NB4 (cell line): ENCODE measurements around the gene DDX54.

ENCODE experiments used
- DNase-seq: peaks from one replicate; pipeline ENCODE4 v3.0.0; 2010; ENCODE audit warnings: low read depth
- H3K4me3 ChIP-seq: one replicate; pipeline ENCODE4 v1.5.1; 2011; ENCODE audit warnings: mild to moderate bottlenecking, low read depth, low read length, moderate library complexity
- CTCF ChIP-seq: IDR thresholded peaks from one replicate; pipeline ENCODE4 v1.5.1; 2012; ENCODE audit warnings: low read depth, low read length
- MAX ChIP-seq: IDR thresholded peaks from 2 replicates; pipeline ENCODE4 v1.6.1; 2011; ENCODE audit warnings: low read depth, low read length
- MYC ChIP-seq: IDR thresholded peaks from 2 replicates; pipeline ENCODE4 v1.6.1; 2011; ENCODE audit warnings: low read depth, low read length
- POLR2A ChIP-seq: IDR thresholded peaks from 2 replicates; pipeline ENCODE4 v1.6.1; 2011; ENCODE audit warnings: mild to moderate bottlenecking; ENCODE audit not compliant: insufficient read length; ENCODE audit errors: extremely low read depth

DDX54 gene

GRCh38 chr12:113173081-113173698, 12.1 kb downstream of the DDX54 start:
- no peak overlapping the region for H3K4me3 ChIP-seq
- TF ChIP-seq CTCF (no peak), MYC (no peak), MAX (no peak), POLR2A (no peak)
- no peak for DNase-seq

GRCh38 chr12:113172185-113172584, 13.1 kb downstream of the DDX54 start:
- no peak for DNase-seq
- TF ChIP-seq MAX, result no peak
- no peak for TF ChIP-seq CTCF
- TF ChIP-seq MYC, result no peak
- no peak for TF ChIP-seq POLR2A
- no peak overlapping the region for H3K4me3 ChIP-seq

- TF ChIP-seq MYC (no peak), MAX (no peak), POLR2A (no peak), CTCF (no peak)
- H3K4me3 ChIP-seq, result no peak overlapping the region
- DNase-seq, result no peak
Observed at GRCh38 chr12:113171543-113171942, 13.7 kb downstream of the DDX54 start.

- no peak for TF ChIP-seq CTCF
- no peak for TF ChIP-seq POLR2A
- TF ChIP-seq MAX, result no peak
- TF ChIP-seq MYC, result no peak
Observed at GRCh38 chr12:113170926-113171325, 14.4 kb downstream of the DDX54 start.

GRCh38 chr12:113170457-113170856, 14.8 kb downstream of the DDX54 start:
- TF ChIP-seq MAX, result no peak
- TF ChIP-seq CTCF, result no peak
- no peak for TF ChIP-seq POLR2A
- no peak for TF ChIP-seq MYC
- no peak for DNase-seq
- H3K4me3 ChIP-seq, result no peak overlapping the region

More at GRCh38 chr12:113170926-113171325, 14.4 kb downstream of the DDX54 start:
- no peak for DNase-seq
- H3K4me3 ChIP-seq, result no peak overlapping the region

GRCh38 chr12:113169697-113170096, 15.6 kb downstream of the DDX54 start:
- H3K4me3 ChIP-seq, result no peak overlapping the region
- no peak for TF ChIP-seq MAX
- TF ChIP-seq CTCF, result no peak
- TF ChIP-seq POLR2A, result no peak
- no peak for TF ChIP-seq MYC
- DNase-seq, result no peak
